Heart right ventricle (tissue), 16 donors: ENCODE data around the gene SLC6A16. TPM values are rescaled to one million over a fixed set of nuclear protein-coding genes. Genes with fewer than 3 reads are reported as not detected.
"Not testable (repeated sequence)": the region's sequence is repeated elsewhere in the genome, so short reads cannot be mapped to it uniquely, and the experiment has no call there.

ENCODE experiments used
- ATAC-seq, 8 donors: fragments of 200-7000 bp; cut with Tn5 transposase; one replicate each; pipeline ENCODE4 v1.9.1; 2020; ENCODE audit warnings: mild to moderate bottlenecking in 8 of 8, moderate library complexity in 8 of 8, moderate number of reproducible peaks in 1 of 8
- DNase-seq, 2 donors: peaks; one replicate each; pipeline ENCODE4 v3.0.0-alpha.2; 2020
- H3K27ac ChIP-seq, 10 donors: fragments of 200-600 bp; sonication (generic) in 2 of 10; one replicate each; pipeline versions ENCODE4 v1.5.0 to v1.8.0; 2020 to 2022; ENCODE audit warnings: mild to moderate bottlenecking in 3 of 10
- H3K27me3 ChIP-seq, 7 donors: fragments of 200-600 bp; one replicate each; pipeline ENCODE4 v1.8.0; 2021 to 2022; ENCODE audit warnings: mild to moderate bottlenecking in 2 of 7
- H3K36me3 ChIP-seq, 9 donors: fragments of 200-600 bp; sonication (generic) in 1 of 9; one replicate each; pipeline versions ENCODE4 v1.5.0 to v1.8.0; 2020 to 2022; ENCODE audit warnings: mild to moderate bottlenecking in 2 of 9
- H3K4me1 ChIP-seq, 9 donors: fragments of 200-600 bp; sonication (generic) in 1 of 9; one replicate each; pipeline versions ENCODE4 v1.5.0 to v1.8.0; 2020 to 2022; ENCODE audit warnings: mild to moderate bottlenecking in 4 of 9
- H3K4me3 ChIP-seq, 10 donors: fragments of 200-600 bp; sonication (generic) in 2 of 10; one replicate each; pipeline versions ENCODE4 v1.5.0 to v1.8.0; 2020 to 2022; ENCODE audit warnings: mild to moderate bottlenecking in 7 of 10, moderate library complexity in 2 of 10
- H3K9me3 ChIP-seq, 11 donors: fragments of 200-600 bp in 10 of 11; sonication (generic) in 2 of 11; one replicate each; pipeline versions ENCODE4 v1.5.0 to v1.8.0; 2013 to 2022; ENCODE audit warnings: mild to moderate bottlenecking in 2 of 11, control low read depth in 1 of 11, moderate library complexity in 1 of 11
- WGBS, 2 donors: extraction: QIAGEN DNeasy Blood & Tissue Kit; methylation state at CpG; one replicate each; pipeline ENCODE4 v1.1.7; 2013; ENCODE audit warnings: inconsistent platforms in 1 of 2; 5-methylcytosine and 5-hydroxymethylcytosine counted together
- intact Hi-C, 10 donors: fragments of 100-400 bp; cut with DNase I; formaldehyde crosslinking; loops; one replicate each; pipeline versions ENCODE4 v1.11.1 to v1.14.2; 2022
- polyA plus RNA-seq, 2 donors: library from polyadenylated mRNA; stranded (reverse); fragments of 200-250 nt; gene quantifications; one replicate each; pipeline ENCODE4 v1.2.3, GENCODE V29; 2013
- total RNA-seq, 10 donors: library from RNA; stranded (reverse); fragmentation: NEBNext Ultra II Directional in 3 of 10; extraction: Animal tissue kit (Norgen Biotek cat#: 25700) in 3 of 10; gene quantifications; one replicate each; pipeline versions ENCODE4 v1.2.1 to v1.2.4, GENCODE V29; 2021 to 2023
- TF ChIP-seq, protein P1 (sequence below), 9 donors: fragments of 200-600 bp; sonication (generic) in 2 of 9; IDR thresholded peaks; one replicate each; pipeline versions ENCODE4 v1.5.0 to v1.8.0; 2021 to 2022; ENCODE audit warnings: antibody characterized with exemption in 9 of 9, mild to moderate bottlenecking in 5 of 9, moderate library complexity in 1 of 9
- donor health status: Arrhythmogenic right ventricular cardiomyopathy.
- donor health status: ischemic (EF 13 %, LVEDD 7.1; RV severe dilation, severe dysfunction).
- donor health status: healthy with polysubstance abuse.
- donor health status: DM: no; HTN: yes; CAD: no.
- donor health status: DM: no; HTN: no; CAD: no.
- donor health status: ischemic (EF 25% LVEDD 6.9; RV normal size, moderate dysfunction).
- donor health status: ischemic (EF 25% LVEDD 5.7; RV mildly dilated, moderate dysfunction).
- donor health status: healthy.
- donor health status: DM: yes; HTN: yes; CAD: no.
- donor health status: Ischemic cardiomyopathy.
- donor health status: ischemic (EF 35%, LVEDD 5.7; RV mildly dilated, moderate dysfunction).
- donor health status: nonischemic (EF 11% LVEDD 7.7; RV severe dilation, severe dysfunction).
- donor health status: DM: yes; HTN: yes; CAD: no.
- donor health status: PGD.
- donor health status: ischemic (EF 29% LVEDD 5.4; RV normal size, mild dysfunction).
- donor health status: nonischemic (EF 23%, LVEDD 6.1; RV moderate dilation, normal function).

Gene SLC6A16
- total and polyA plus RNA-seq, 12 donors, result 0.13 to 3.1 (median 0.77) TPM

- DNase-seq, result no peak
- intact Hi-C loops, result no loop called here
- TF ChIP-seq, protein P1, sequence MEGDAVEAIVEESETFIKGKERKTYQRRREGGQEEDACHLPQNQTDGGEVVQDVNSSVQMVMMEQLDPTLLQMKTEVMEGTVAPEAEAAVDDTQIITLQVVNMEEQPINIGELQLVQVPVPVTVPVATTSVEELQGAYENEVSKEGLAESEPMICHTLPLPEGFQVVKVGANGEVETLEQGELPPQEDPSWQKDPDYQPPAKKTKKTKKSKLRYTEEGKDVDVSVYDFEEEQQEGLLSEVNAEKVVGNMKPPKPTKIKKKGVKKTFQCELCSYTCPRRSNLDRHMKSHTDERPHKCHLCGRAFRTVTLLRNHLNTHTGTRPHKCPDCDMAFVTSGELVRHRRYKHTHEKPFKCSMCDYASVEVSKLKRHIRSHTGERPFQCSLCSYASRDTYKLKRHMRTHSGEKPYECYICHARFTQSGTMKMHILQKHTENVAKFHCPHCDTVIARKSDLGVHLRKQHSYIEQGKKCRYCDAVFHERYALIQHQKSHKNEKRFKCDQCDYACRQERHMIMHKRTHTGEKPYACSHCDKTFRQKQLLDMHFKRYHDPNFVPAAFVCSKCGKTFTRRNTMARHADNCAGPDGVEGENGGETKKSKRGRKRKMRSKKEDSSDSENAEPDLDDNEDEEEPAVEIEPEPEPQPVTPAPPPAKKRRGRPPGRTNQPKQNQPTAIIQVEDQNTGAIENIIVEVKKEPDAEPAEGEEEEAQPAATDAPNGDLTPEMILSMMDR (IDR thresholded peaks at IDR 0.05), result no peak
- 74% methylated on average over 13 of the region's 13 CpGs for WGBS, 2 donors
- Histone ChIP-seq H3K27me3 (no peaks in the 10 kb centered on the region), H3K9me3 (no peaks in the 10 kb centered on the region), H3K4me1 (peaks cover 2 to 69% (median 16%) of the 10 kb centered on the region in 9 donors), H3K36me3 (peaks cover 0 to 31% (median 0%) of the 10 kb centered on the region in 9 donors), H3K27ac (peak within 1 kb of the TSS in 2 of 10 donors; percentile 64 to 88), H3K4me3 (peak within 1 kb of the TSS in 7 of 10 donors; percentile 11 to 65 (median 30))
- ATAC-seq, result no peak
Observed at GRCh38 chr19:49335071-49335783, 10.2 kb upstream of the SLC6A16 start, which contains the start of gene CD37. TSS of gene CD37 (plus strand) at chr19:49335406. CDS start at chr19:49335541, 135 bp downstream.

GRCh38 chr19:49333811-49334288 is 8.9 kb upstream of the SLC6A16 start:
- ATAC-seq (no peak), DNase-seq (no peak)
- WGBS, 2 donors, result 52 to 59% methylated on average over 8 of the region's 8 CpGs
- Histone ChIP-seq H3K36me3 (peaks cover 0 to 21% (median 0%) of the 10 kb centered on the region in 9 donors), H3K27me3 (no peaks in the 10 kb centered on the region), H3K4me1 (peaks cover 0 to 56% (median 5%) of the 10 kb centered on the region in 9 donors), H3K27ac (peak overlapping the region in 1 of 10 donors; percentile 88), H3K9me3 (no peaks in the 10 kb centered on the region), H3K4me3 (no peak overlapping the region)
- intact Hi-C loops, result no loop called here
- TF ChIP-seq, protein P1 (IDR thresholded peaks at IDR 0.05), result no peak

DNA sequence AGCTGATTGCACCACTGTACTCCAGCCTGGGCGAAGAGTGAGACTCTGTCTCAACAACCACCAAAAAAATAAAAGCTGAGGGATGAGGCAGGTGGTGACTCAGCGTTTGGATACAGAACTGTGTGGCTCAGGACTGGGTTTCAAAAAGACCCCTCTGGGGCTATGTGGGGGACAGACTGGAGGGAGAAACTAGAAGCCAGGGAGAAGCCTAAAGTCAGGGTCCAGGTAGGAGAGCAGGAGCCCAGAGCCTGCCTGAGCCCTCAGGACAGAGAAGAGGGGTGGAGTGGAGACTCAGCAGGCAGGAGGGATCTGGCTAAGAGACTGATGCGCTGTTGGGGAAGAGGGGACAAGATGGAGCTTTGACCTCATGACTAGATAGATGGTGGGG is 8.4 kb upstream of the SLC6A16 start:
- TF ChIP-seq, protein P1 (IDR thresholded peaks at IDR 0.05), result no peak
- H3K9me3 ChIP-seq, result no peaks in the 10 kb centered on the region
- DNase-seq, result no peak
- no peaks in the 10 kb centered on the region for H3K27me3 ChIP-seq
- peaks cover 0 to 18% (median 0%) of the 10 kb centered on the region in 9 donors for H3K36me3 ChIP-seq
- no peak for ATAC-seq
- intact Hi-C loops, result no loop called here
- 77 to 84% methylated on average over 3 of the region's 3 CpGs for whole genome bisulfite sequencing, 2 donors
- H3K27ac ChIP-seq, result peak overlapping the region in 1 of 10 donors; percentile 88
- peaks cover 0 to 52% (median under 1%) of the 10 kb centered on the region in 9 donors for H3K4me1 ChIP-seq
- H3K4me3 ChIP-seq, result no peak overlapping the region

DNA sequence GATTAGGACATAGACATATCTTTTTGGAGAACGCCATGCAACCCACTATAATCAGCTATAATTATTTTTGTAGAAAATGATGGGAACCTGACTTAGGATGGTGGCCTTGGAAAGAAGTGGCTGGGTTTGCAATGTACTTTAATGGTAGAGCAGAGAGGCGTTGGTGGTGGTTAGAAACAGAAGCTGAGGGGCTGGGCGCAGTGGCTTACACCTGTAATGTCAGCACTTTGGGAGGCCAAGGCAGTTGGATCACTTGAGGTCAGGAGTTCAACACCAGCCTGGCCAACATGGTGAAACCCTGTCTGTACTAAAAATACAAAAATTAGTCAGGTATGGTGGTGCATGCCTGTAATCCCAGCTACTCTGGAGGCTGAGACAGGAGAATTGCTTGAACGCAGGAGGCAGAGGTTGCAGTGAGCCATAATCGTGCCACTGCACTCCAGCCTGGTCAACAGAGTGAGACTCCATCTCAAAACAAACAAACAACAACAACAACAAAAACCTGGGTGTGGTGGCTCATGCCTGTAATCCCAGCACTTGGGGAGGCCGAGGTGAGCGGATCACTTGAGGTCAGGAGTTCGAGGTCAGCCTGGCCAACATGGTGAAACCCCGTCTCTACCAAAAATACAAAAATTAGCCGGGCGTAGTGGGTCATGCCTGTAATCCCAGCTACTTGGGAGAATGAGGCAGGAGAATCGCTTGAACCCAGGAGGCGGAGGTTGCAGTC is 7.9 kb upstream of the SLC6A16 start:
- ATAC-seq, H3K9me3 ChIP-seq, intact Hi-C loops, DNase-seq, H3K4me3 ChIP-seq, H3K27me3 ChIP-seq: not testable (repeated sequence)
- 90 to 92% methylated on average over 13 of the region's 13 CpGs for WGBS, 2 donors
- peaks cover 0 to 52% (median 0%) of the 10 kb centered on the region in 9 donors for H3K4me1 ChIP-seq
- peaks cover 0 to 13% (median 0%) of the 10 kb centered on the region in 9 donors for H3K36me3 ChIP-seq
- H3K27ac ChIP-seq, result peak overlapping the region in 1 of 10 donors; percentile 88
